HCT116 (cell line): ENCODE measurements around the gene LRRC32. TPM values are rescaled to one million over a fixed set of nuclear protein-coding genes. Genes with fewer than 3 reads are reported as not detected.

Experiments used
- ATAC-seq: fragments of 200-7000 bp; cut with Tn5 transposase; 2 replicates; pipeline ENCODE4 v1.9.1; 2020; ENCODE audit warnings: mild to moderate bottlenecking, moderate library complexity
- BruUV-seq: library from RNA; stranded (reverse); fragments of 400-500 nt; replicated peaks from 2 replicates; lab custom pipeline; 2021; lab: Mats Ljungman, UMichigan
- CTCF ChIA-PET: fragments of 300-600 bp; sonication (Branson Sonifier 250); formaldehyde crosslinking; loops from one replicate; lab custom pipeline; 2021; ENCODE audit warnings: antibody characterized with exemption; lab: Charles Lee
- POLR2A ChIA-PET: fragments of 300-600, 350-600 bp; sonication (Branson Sonifier 250); formaldehyde crosslinking; loops from one replicate; lab custom pipeline; 2021; ENCODE audit warnings: antibody characterized with exemption; lab: Charles Lee
- RAD21 ChIA-PET, 2 experiments: fragments of 300-600 bp; sonication (Branson Sonifier 250); formaldehyde crosslinking; loops; one replicate each; lab custom pipeline; 2023; ENCODE audit warnings: low total read pairs in 2 of 2; ENCODE audit not compliant: uncharacterized antibody in 2 of 2, unreplicated experiment in 2 of 2, low non-redundant PET in 1 of 2; lab: Charles Lee
- DNase-seq: peaks from one replicate; pipeline ENCODE4 v3.0.0-alpha.2; 2010; ENCODE audit warnings: low read depth, low spot score
- H2AFZ ChIP-seq: fragments of 200-600 bp; shearing (Covaris generic), sonication (generic); 2 replicates; pipeline ENCODE4 v1.6.1; 2017; ENCODE audit warnings: low read depth, mixed run types, mixed read lengths, antibody characterized with exemption, low read length; ENCODE audit not compliant: poor library complexity, severe bottlenecking
- H3K27ac ChIP-seq: 2 replicates; pipeline ENCODE4 v1.5.1; 2012; ENCODE audit warnings: low read depth, low read length
- H3K27me3 ChIP-seq: fragments of 200-600 bp; sonication (generic); 2 replicates; pipeline ENCODE4 v1.6.1; 2016; ENCODE audit warnings: mixed run types, low read length, mixed read lengths; ENCODE audit not compliant: insufficient read depth
- H3K36me3 ChIP-seq, 2 experiments: fragments of 200-500 bp in 1 of 2; fragments of 200-600 bp in 1 of 2; sonication (Bioruptor generic) in 1 of 2; sonication (generic) in 1 of 2; 2 replicates each; pipeline versions ENCODE4 v1.5.1 to v1.6.1; 2014 to 2016; ENCODE audit warnings: low read length in 2 of 2, inconsistent platforms in 1 of 2, mixed read lengths in 1 of 2, mixed run types in 1 of 2; ENCODE audit not compliant: insufficient read depth in 2 of 2, control insufficient read depth in 1 of 2
- H3K4me1 ChIP-seq, 2 experiments: fragments of 200-600 bp in 1 of 2; sonication (generic) in 1 of 2; 2 replicates each; pipeline versions ENCODE4 v1.5.1 to v1.6.1; 2012 to 2017; ENCODE audit warnings: low read length in 2 of 2, inconsistent platforms in 1 of 2, mild to moderate bottlenecking in 1 of 2, mixed read lengths in 1 of 2, mixed run types in 1 of 2, moderate library complexity in 1 of 2; ENCODE audit not compliant: insufficient read depth in 2 of 2, control insufficient read depth in 1 of 2
- H3K4me2 ChIP-seq: fragments of 200-600 bp; sonication (generic); 2 replicates; pipeline ENCODE4 v1.6.1; 2017; ENCODE audit warnings: mixed run types, low read length, mixed read lengths
- H3K4me3 ChIP-seq, 2 experiments: fragments of 200-600 bp in 1 of 2; sonication (generic) in 1 of 2; replicated peaks in 1 of 2; 2 replicates each; pipeline ENCODE4 v1.5.1; 2011 to 2016; ENCODE audit warnings: low read length in 2 of 2, control low read depth in 1 of 2, low read depth in 1 of 2, mild to moderate bottlenecking in 1 of 2, mixed read lengths in 1 of 2, mixed run types in 1 of 2
- H3K79me2 ChIP-seq: fragments of 200-600 bp; sonication (generic); 2 replicates; pipeline ENCODE4 v1.6.1; 2017; ENCODE audit warnings: mild to moderate bottlenecking, mixed run types, low read length, moderate library complexity, mixed read lengths; ENCODE audit not compliant: insufficient read depth
- H3K9ac ChIP-seq: fragments of 200-600 bp; sonication (generic); 2 replicates; pipeline ENCODE4 v1.6.1; 2016; ENCODE audit warnings: low read length, mixed read lengths
- H3K9me2 ChIP-seq: fragments of 200-600 bp; sonication (generic), shearing (Covaris generic); 2 replicates; pipeline ENCODE4 v1.6.1; 2017; ENCODE audit warnings: mixed run types, mild to moderate bottlenecking, moderate library complexity; ENCODE audit not compliant: insufficient read depth
- H3K9me3 ChIP-seq, 2 experiments: fragments of 200-500 bp in 1 of 2; fragments of 200-600 bp in 1 of 2; sonication (Bioruptor generic) in 1 of 2; sonication (generic) in 1 of 2; 2 replicates each; pipeline ENCODE4 v1.6.1; 2014 to 2017; ENCODE audit warnings: low read length in 2 of 2, mixed read lengths in 2 of 2, inconsistent platforms in 1 of 2, low read depth in 1 of 2, mild to moderate bottlenecking in 1 of 2, mixed run types in 1 of 2, moderate library complexity in 1 of 2; ENCODE audit not compliant: control insufficient read depth in 1 of 2, insufficient read depth in 1 of 2
- H4K20me1 ChIP-seq: fragments of 200-600 bp; sonication (generic), shearing (Covaris generic); 2 replicates; pipeline ENCODE4 v1.6.1; 2017; ENCODE audit warnings: mixed run types, mild to moderate bottlenecking, moderate library complexity; ENCODE audit not compliant: insufficient read depth
- CBX3 ChIP-seq: IDR thresholded peaks from 2 replicates; pipeline ENCODE4 v1.6.1; 2012; ENCODE audit warnings: low read depth
- CEBPB ChIP-seq: IDR thresholded peaks from 2 replicates; pipeline ENCODE4 v1.6.1; 2012; ENCODE audit warnings: low read depth
- ELF1 ChIP-seq: IDR thresholded peaks from 2 replicates; pipeline ENCODE4 v1.6.1; 2012; ENCODE audit warnings: low read depth, borderline replicate concordance
- EZH2 ChIP-seq: fragments of 200-600 bp; sonication (generic); IDR thresholded peaks from 2 replicates; pipeline ENCODE4 v1.6.1; 2017; ENCODE audit warnings: antibody characterized with exemption, mixed run types
- FOSL1 ChIP-seq: IDR thresholded peaks from 2 replicates; pipeline ENCODE4 v1.6.1; 2012; ENCODE audit warnings: low read depth
- JUND ChIP-seq: IDR thresholded peaks from 2 replicates; pipeline ENCODE4 v1.6.1; 2012
- MAX ChIP-seq: IDR thresholded peaks from 2 replicates; pipeline ENCODE4 v1.6.1; 2012
- POLR2A ChIP-seq: IDR thresholded peaks from 2 replicates; pipeline ENCODE4 v1.7.0; 2011; ENCODE audit warnings: borderline replicate concordance; ENCODE audit not compliant: insufficient read depth, insufficient read length; ENCODE audit errors: extremely low read depth
- POLR2AphosphoS5 ChIP-seq: IDR thresholded peaks from 2 replicates; pipeline ENCODE4 v1.6.1; 2011; ENCODE audit warnings: mild to moderate bottlenecking, low read depth, low read length, moderate library complexity
- REST ChIP-seq: IDR thresholded peaks from 2 replicates; pipeline ENCODE4 v1.6.1; 2012; ENCODE audit warnings: low read depth
- SIN3A ChIP-seq: IDR thresholded peaks from 2 replicates; pipeline ENCODE4 v1.6.1; 2012; ENCODE audit warnings: low read depth
- SRF ChIP-seq: IDR thresholded peaks from 2 replicates; pipeline ENCODE4 v1.6.1; 2012; ENCODE audit warnings: low read depth
- TCF7L2 ChIP-seq: IDR thresholded peaks from 2 replicates; pipeline ENCODE4 v1.7.0; 2011; ENCODE audit warnings: borderline replicate concordance, inconsistent platforms; ENCODE audit not compliant: insufficient read depth, insufficient read length; ENCODE audit errors: extremely low read depth
- ZBTB33 ChIP-seq: IDR thresholded peaks from 2 replicates; pipeline ENCODE4 v1.6.1; 2011; ENCODE audit warnings: mild to moderate bottlenecking, low read length, moderate library complexity; ENCODE audit not compliant: insufficient replicate concordance; ENCODE audit errors: extremely low read depth
- ZFX ChIP-seq: fragments of 450-650 bp; IDR thresholded peaks from 2 replicates; pipeline ENCODE4 v1.6.1; 2017
- ZNF274 ChIP-seq: fragments of 200-500 bp; sonication (Bioruptor generic); IDR thresholded peaks from 2 replicates; pipeline ENCODE4 v1.6.1; 2014; ENCODE audit warnings: mild to moderate bottlenecking, low read depth, low read length, inconsistent platforms
- intact Hi-C: fragments of 100-400 bp; cut with micrococcal nuclease; formaldehyde crosslinking; loops from 2 replicates; pipeline ENCODE4 v1.10.0; 2022
- total RNA-seq: library from RNA; stranded (reverse); gene quantifications from one replicate; pipeline ENCODE4 v1.2.1, GENCODE V29; 2021; ENCODE audit not compliant: unreplicated experiment
- TF ChIP-seq, protein P1 (sequence below), 3 experiments: fragments of 200-600 bp in 1 of 3; sonication (generic) in 1 of 3; IDR thresholded peaks in 2 of 3; conservative IDR thresholded peaks in 1 of 3; 2 replicates each; pipeline ENCODE4 v1.5.1; 2012 to 2017; ENCODE audit warnings: low read depth in 2 of 3, low read length in 2 of 3, antibody characterized with exemption in 1 of 3, borderline replicate concordance in 1 of 3, control low read depth in 1 of 3, mild to moderate bottlenecking in 1 of 3, mixed read lengths in 1 of 3, mixed run types in 1 of 3, moderate library complexity in 1 of 3; ENCODE audit not compliant: insufficient read depth in 1 of 3
- TF ChIP-seq, protein P2 (sequence below): IDR thresholded peaks from 2 replicates; pipeline ENCODE4 v1.6.1; 2012

LRRC32 gene
- total RNA-seq, 1 experiment from 2014 or later, result 0.54 TPM

DNA sequence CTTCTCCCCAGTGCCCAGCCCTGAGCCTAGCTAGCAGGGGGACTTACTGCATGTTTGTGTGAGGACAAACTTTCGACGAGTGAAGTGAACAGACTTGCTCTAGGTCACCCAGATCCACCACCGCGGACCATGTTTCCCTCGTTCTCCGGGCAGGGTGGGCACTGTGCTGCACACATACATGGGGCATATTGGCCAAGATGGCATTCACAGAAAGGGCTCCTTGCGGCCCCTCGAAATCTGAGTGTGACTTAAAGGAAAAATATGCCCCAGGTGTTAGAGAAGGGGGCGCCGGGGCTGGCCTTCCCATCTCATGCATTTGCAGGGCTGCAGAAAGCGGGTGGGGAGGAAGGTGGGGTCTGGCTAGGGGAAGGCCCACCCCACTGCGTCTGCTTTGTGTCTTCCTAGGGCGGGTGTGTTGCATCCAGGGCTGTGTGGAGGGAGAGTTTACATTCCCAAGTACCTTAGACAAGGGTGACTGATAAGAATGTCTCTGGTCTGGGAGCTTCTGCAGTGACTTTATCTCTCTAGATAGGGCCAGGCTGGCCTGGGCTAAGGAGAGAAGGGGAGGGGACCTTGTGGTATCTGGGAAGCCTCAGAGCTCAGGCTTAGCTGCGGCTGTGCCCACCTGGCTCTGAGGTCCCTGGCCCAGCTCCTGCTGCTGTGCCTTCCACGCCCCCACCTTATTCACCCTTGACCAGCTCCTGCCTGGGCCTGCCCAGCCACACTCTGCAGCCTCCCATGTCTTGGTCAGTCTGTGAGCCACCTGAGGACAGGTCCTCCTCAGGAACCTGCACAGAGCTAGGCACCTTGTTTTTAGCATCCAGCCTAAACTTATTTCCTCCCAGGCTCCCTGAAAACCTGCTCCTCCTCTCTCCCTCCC is 45.8 kb downstream of the LRRC32 start:
- no peak overlapping the region for H2AFZ ChIP-seq
- RAD21 ChIA-PET, result no interaction called here
- POLR2A ChIA-PET, result no interaction called here
- ATAC-seq (no peak), DNase-seq (no peak)
- no peaks in the 10 kb centered on the region for H3K36me3 ChIP-seq
- no peaks in the 10 kb centered on the region for H3K4me1 ChIP-seq
- H3K9ac ChIP-seq, result no peak overlapping the region
- no peaks in the 10 kb centered on the region for H3K79me2 ChIP-seq
- H4K20me1 ChIP-seq, result no peaks in the 10 kb centered on the region
- peaks cover 0 to 11% of the 10 kb centered on the region in 2 experiments; a peak in 1 of 4 replicates for H3K9me3 ChIP-seq
- no peak overlapping the region for H3K27ac ChIP-seq
- CTCF ChIA-PET, result no interaction called here
- intact Hi-C loops, result no loop called here
- no peaks in the 10 kb centered on the region for H3K9me2 ChIP-seq
- H3K27me3 ChIP-seq, result no peaks in the 10 kb centered on the region
- H3K4me2 ChIP-seq, result no peak overlapping the region
- no TSS peak for BruUV-seq
- H3K4me3 ChIP-seq, result no peak overlapping the region
- TF ChIP-seq EZH2 (no peak), POLR2AphosphoS5 (no peak), SRF (no peak), MAX (no peak), FOSL1 (no peak), POLR2A (no peak), ZFX (no peak), JUND (no peak), SIN3A (no peak), CEBPB (no peak), TCF7L2 (no peak), ZNF274 (no peak), ZBTB33 (no peak), ELF1 (no peak), CBX3 (no peak), REST (no peak)
- TF ChIP-seq, protein P1, sequence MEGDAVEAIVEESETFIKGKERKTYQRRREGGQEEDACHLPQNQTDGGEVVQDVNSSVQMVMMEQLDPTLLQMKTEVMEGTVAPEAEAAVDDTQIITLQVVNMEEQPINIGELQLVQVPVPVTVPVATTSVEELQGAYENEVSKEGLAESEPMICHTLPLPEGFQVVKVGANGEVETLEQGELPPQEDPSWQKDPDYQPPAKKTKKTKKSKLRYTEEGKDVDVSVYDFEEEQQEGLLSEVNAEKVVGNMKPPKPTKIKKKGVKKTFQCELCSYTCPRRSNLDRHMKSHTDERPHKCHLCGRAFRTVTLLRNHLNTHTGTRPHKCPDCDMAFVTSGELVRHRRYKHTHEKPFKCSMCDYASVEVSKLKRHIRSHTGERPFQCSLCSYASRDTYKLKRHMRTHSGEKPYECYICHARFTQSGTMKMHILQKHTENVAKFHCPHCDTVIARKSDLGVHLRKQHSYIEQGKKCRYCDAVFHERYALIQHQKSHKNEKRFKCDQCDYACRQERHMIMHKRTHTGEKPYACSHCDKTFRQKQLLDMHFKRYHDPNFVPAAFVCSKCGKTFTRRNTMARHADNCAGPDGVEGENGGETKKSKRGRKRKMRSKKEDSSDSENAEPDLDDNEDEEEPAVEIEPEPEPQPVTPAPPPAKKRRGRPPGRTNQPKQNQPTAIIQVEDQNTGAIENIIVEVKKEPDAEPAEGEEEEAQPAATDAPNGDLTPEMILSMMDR (IDR thresholded peaks at IDR 0.05 in 2 of 3, conservative IDR thresholded peaks at IDR 0.05 in 1 of 3; ENCODE audit: borderline replicate concordance in 1 of 3, insufficient read depth in 1 of 3, low read depth in 2 of 3, low read length in 2 of 3), result no peak
- TF ChIP-seq, protein P2, sequence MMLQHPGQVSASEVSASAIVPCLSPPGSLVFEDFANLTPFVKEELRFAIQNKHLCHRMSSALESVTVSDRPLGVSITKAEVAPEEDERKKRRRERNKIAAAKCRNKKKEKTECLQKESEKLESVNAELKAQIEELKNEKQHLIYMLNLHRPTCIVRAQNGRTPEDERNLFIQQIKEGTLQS, result no peak
